HEK293T (cell line): ENCODE data around the gene CLEC16A.

Source experiments
- BHLHE40 ChIP-seq: fragments of 450-650 bp; IDR thresholded peaks from 2 replicates; pipeline ENCODE4 v1.6.1; 2016; ENCODE audit warnings: mild to moderate bottlenecking, moderate library complexity, borderline replicate concordance
- CTBP1 ChIP-seq: fragments of 450-650 bp; IDR thresholded peaks from 2 replicates; pipeline ENCODE4 v1.6.1; 2016; ENCODE audit warnings: borderline replicate concordance
- ELF4 ChIP-seq: fragments of 450-650 bp; IDR thresholded peaks from 2 replicates; pipeline ENCODE4 v1.6.1; 2017; ENCODE audit warnings: antibody characterized with exemption
- FOXA1 ChIP-seq: fragments of 450-650 bp; IDR thresholded peaks from 2 replicates; pipeline ENCODE4 v1.6.1; 2016; ENCODE audit warnings: mild to moderate bottlenecking
- FOXK2 ChIP-seq: fragments of 450-650 bp; IDR thresholded peaks from 2 replicates; pipeline ENCODE4 v1.6.1; 2016; ENCODE audit warnings: mild to moderate bottlenecking
- FOXM1 ChIP-seq: fragments of 450-650 bp; IDR thresholded peaks from 2 replicates; pipeline ENCODE4 v1.6.1; 2017; ENCODE audit warnings: mild to moderate bottlenecking, borderline replicate concordance
- HDGF ChIP-seq: fragments of 450-650 bp; IDR thresholded peaks from 2 replicates; pipeline ENCODE4 v1.6.1; 2017; ENCODE audit warnings: antibody characterized with exemption, borderline replicate concordance
- LEF1 ChIP-seq: fragments of 450-650 bp; IDR thresholded peaks from 2 replicates; pipeline ENCODE4 v1.6.1; 2017; ENCODE audit warnings: mild to moderate bottlenecking, borderline replicate concordance
- SP1 ChIP-seq: fragments of 450-650 bp; IDR thresholded peaks from 2 replicates; pipeline ENCODE4 v1.6.1; 2017
- TARDBP ChIP-seq: fragments of 450-650 bp; IDR thresholded peaks from 2 replicates; pipeline ENCODE4 v1.6.1; 2016
- ZNF384 ChIP-seq: fragments of 450-650 bp; IDR thresholded peaks from 2 replicates; pipeline ENCODE4 v1.6.1; 2016
- TF ChIP-seq, protein P1 (sequence below): fragments of 450-650 bp; IDR thresholded peaks from 2 replicates; pipeline ENCODE4 v1.6.1; 2016

DNA sequence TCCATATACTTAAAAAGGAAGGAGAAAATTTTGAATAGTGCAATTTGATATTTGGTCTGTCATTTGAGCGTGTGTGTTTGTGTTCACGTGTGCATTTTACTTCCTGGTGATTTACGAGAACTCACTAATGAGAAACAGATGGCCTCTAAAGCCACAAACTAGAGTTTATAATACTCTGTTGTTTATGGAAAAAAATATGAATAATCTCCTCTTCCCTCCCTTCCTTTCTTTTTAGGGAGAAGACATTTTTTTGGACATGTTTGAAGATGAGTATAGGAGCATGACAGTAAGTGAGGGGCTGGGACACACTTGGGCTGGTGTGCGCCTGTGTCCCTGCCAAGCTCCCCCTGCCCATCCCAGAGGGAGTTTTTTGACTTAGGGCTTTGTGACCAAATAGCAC is 102.7 kb downstream of the CLEC16A start:
- TF ChIP-seq ZNF384 (no peak), ELF4 (no peak), LEF1 (no peak), FOXM1 (no peak), FOXA1 (no peak), BHLHE40 (no peak), FOXK2 (no peak), TARDBP (no peak), SP1 (no peak), CTBP1 (no peak), HDGF (no peak)
- TF ChIP-seq, protein P1, sequence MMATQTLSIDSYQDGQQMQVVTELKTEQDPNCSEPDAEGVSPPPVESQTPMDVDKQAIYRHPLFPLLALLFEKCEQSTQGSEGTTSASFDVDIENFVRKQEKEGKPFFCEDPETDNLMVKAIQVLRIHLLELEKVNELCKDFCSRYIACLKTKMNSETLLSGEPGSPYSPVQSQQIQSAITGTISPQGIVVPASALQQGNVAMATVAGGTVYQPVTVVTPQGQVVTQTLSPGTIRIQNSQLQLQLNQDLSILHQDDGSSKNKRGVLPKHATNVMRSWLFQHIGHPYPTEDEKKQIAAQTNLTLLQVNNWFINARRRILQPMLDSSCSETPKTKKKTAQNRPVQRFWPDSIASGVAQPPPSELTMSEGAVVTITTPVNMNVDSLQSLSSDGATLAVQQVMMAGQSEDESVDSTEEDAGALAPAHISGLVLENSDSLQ = no peak
